ENCODE data around the gene SPAAR. TPM values are rescaled to one million over a fixed set of nuclear protein-coding genes. Genes with fewer than 3 reads are reported as not detected.
A peak's percentile ranks its signal among the peaks of the same experiment; 100 is the strongest.

SPAAR gene
- total and polyA plus RNA-seq, 4 donors, result 0.65 to 2.4 (median 1.1) TPM

DNA sequence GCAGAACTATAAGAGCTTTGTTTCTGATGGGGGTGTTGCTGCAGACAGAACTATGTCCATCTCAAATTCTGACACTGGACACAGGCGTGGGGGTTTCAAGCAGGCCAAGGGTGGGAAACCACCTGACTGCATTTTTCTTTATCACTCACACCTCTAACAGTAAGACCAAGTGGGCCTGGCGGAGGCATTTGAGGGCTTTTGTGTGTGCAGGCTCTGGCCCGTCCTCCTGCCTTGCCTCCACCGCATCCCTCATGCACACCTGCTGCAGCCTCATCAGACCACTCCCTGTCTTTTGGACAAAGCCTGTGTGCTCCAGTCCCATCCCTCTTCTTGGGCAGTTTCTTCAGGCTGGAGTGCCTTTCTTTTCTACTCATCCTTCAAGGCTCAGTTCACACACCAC is 47.0 kb upstream of the SPAAR start:
- DNase-seq (ENCODE audit: low spot score), result peak; percentile 22
- TF ChIP-seq FOXA1 (IDR thresholded peaks at IDR 0.05) (no peak), FOXA2 (IDR thresholded peaks at IDR 0.05) (no peak), ATF3 (IDR thresholded peaks at IDR 0.05) (no peak), ZBTB33 (IDR thresholded peaks at IDR 0.05) (no peak), RAD21 (IDR thresholded peaks at IDR 0.05) (no peak), NR2F2 (IDR thresholded peaks at IDR 0.05) (no peak), CTCF (IDR thresholded peaks at IDR 0.05; ENCODE audit: low read depth, low read length, missing input control) (no peak), TAF1 (conservative IDR thresholded peaks at IDR 0.05) (no peak), YY1 (IDR thresholded peaks at IDR 0.05) (no peak), HNF4A (conservative IDR thresholded peaks at IDR 0.05) (no peak), GABPA (IDR thresholded peaks at IDR 0.05 in 1 of 2, conservative IDR thresholded peaks at IDR 0.05 in 1 of 2) (no peak), MAX (IDR thresholded peaks at IDR 0.05) (no peak), SP1 (IDR thresholded peaks at IDR 0.05) (no peak), EGR1 (IDR thresholded peaks at IDR 0.05; ENCODE audit: low read depth in 2 of 2) (no peak), RXRA (IDR thresholded peaks at IDR 0.05) (no peak), JUND (IDR thresholded peaks at IDR 0.05) (no peak), HNF4G (IDR thresholded peaks at IDR 0.05) (no peak)
- TF ChIP-seq, protein P1, sequence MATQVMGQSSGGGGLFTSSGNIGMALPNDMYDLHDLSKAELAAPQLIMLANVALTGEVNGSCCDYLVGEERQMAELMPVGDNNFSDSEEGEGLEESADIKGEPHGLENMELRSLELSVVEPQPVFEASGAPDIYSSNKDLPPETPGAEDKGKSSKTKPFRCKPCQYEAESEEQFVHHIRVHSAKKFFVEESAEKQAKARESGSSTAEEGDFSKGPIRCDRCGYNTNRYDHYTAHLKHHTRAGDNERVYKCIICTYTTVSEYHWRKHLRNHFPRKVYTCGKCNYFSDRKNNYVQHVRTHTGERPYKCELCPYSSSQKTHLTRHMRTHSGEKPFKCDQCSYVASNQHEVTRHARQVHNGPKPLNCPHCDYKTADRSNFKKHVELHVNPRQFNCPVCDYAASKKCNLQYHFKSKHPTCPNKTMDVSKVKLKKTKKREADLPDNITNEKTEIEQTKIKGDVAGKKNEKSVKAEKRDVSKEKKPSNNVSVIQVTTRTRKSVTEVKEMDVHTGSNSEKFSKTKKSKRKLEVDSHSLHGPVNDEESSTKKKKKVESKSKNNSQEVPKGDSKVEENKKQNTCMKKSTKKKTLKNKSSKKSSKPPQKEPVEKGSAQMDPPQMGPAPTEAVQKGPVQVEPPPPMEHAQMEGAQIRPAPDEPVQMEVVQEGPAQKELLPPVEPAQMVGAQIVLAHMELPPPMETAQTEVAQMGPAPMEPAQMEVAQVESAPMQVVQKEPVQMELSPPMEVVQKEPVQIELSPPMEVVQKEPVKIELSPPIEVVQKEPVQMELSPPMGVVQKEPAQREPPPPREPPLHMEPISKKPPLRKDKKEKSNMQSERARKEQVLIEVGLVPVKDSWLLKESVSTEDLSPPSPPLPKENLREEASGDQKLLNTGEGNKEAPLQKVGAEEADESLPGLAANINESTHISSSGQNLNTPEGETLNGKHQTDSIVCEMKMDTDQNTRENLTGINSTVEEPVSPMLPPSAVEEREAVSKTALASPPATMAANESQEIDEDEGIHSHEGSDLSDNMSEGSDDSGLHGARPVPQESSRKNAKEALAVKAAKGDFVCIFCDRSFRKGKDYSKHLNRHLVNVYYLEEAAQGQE (IDR thresholded peaks at IDR 0.05), result no peak
- no peaks in the 10 kb centered on the region for H3K4me1 ChIP-seq (ENCODE audit: control insufficient read depth in 4 of 4, insufficient read depth in 4 of 4, low read length in 3 of 4)
- no peak overlapping the region for H3K27ac ChIP-seq (ENCODE audit: low read depth in 1 of 2, low read length in 2 of 2)
- no peaks in the 10 kb centered on the region for H3K36me3 ChIP-seq (ENCODE audit: control insufficient read depth in 4 of 4, insufficient read depth in 3 of 4, low read depth in 1 of 4, low read length in 3 of 4)
- no peak overlapping the region for H3K4me3 ChIP-seq (ENCODE audit: low read depth in 1 of 3, low read length in 3 of 3)
- WGBS, result 84% methylated on average over 4 of the region's 4 CpGs
- no peak overlapping the region for H3K9ac ChIP-seq (ENCODE audit: low read depth in 1 of 2, low read length in 2 of 2)
- H3K9me3 ChIP-seq (ENCODE audit: control insufficient read depth in 4 of 4, low read length in 3 of 4), result no peaks in the 10 kb centered on the region
- H3K27me3 ChIP-seq (ENCODE audit: control insufficient read depth in 4 of 4, insufficient read depth in 4 of 4, low read length in 3 of 4), result peaks cover 0 to 5% (median 0%) of the 10 kb centered on the region in 4 donors

Measured in liver (tissue), 9 donors.